Ovary (tissue), 3 donors: ENCODE data around the gene TNFRSF6B.

Source experiments
- EP300 ChIP-seq: sonication (generic); formaldehyde crosslinking; IDR thresholded peaks from one replicate; pipeline ENCODE4 v1.6.1; 2017; ENCODE audit warnings: antibody characterized with exemption
- POLR2A ChIP-seq: fragments of 450-650 bp; IDR thresholded peaks from one replicate; pipeline ENCODE4 v1.6.1; 2017; ENCODE audit warnings: antibody characterized with exemption, mild to moderate bottlenecking, moderate library complexity
- TF ChIP-seq, protein P1 (sequence below), 3 donors: fragments of 450-650 bp in 2 of 3; fragments of 200-600 bp in 1 of 3; IDR thresholded peaks; one replicate each; pipeline versions ENCODE4 v1.5.1 to v1.8.0; 2016 to 2022; ENCODE audit warnings: antibody characterized with exemption in 3 of 3, mild to moderate bottlenecking in 1 of 3
- donor health status: DM: no; HTN: no; CAD: no.

GRCh38 chr20:63681609-63682142, 14.8 kb upstream of the TNFRSF6B start:
- TF ChIP-seq, protein P1, sequence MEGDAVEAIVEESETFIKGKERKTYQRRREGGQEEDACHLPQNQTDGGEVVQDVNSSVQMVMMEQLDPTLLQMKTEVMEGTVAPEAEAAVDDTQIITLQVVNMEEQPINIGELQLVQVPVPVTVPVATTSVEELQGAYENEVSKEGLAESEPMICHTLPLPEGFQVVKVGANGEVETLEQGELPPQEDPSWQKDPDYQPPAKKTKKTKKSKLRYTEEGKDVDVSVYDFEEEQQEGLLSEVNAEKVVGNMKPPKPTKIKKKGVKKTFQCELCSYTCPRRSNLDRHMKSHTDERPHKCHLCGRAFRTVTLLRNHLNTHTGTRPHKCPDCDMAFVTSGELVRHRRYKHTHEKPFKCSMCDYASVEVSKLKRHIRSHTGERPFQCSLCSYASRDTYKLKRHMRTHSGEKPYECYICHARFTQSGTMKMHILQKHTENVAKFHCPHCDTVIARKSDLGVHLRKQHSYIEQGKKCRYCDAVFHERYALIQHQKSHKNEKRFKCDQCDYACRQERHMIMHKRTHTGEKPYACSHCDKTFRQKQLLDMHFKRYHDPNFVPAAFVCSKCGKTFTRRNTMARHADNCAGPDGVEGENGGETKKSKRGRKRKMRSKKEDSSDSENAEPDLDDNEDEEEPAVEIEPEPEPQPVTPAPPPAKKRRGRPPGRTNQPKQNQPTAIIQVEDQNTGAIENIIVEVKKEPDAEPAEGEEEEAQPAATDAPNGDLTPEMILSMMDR (IDR thresholded peaks at IDR 0.05), result no peak
- no peak for TF ChIP-seq POLR2A
- TF ChIP-seq EP300, result no peak
